Activated CD4-positive, alpha-beta T cell treated with anti-CD3 and anti-CD28 coated beads, Interleukin-2, amount 10 ng/mL, durations not matched to agents 24 days and 14 days (primary cell): ENCODE results near the gene BRSK2. TPM values are rescaled to one million over a fixed set of nuclear protein-coding genes. Genes with fewer than 3 reads are reported as not detected.

Source experiments
- DNase-seq: peaks from one replicate; pipeline ENCODE4 v3.0.0; 2022
- H3K27ac Mint-ChIP-seq: one replicate; pipeline ENCODE4 v1.8.0; 2022; ENCODE audit warnings: mild to moderate bottlenecking, mixed read lengths
- H3K27me3 Mint-ChIP-seq: one replicate; pipeline ENCODE4 v1.8.0; 2022; ENCODE audit warnings: mixed read lengths
- H3K36me3 Mint-ChIP-seq: one replicate; pipeline ENCODE4 v1.8.0; 2022; ENCODE audit warnings: low read depth, mild to moderate bottlenecking, mixed read lengths
- H3K4me1 Mint-ChIP-seq: one replicate; pipeline ENCODE4 v1.8.0; 2021; ENCODE audit warnings: mixed read lengths
- H3K4me3 Mint-ChIP-seq: one replicate; pipeline ENCODE4 v1.8.0; 2022; ENCODE audit warnings: mild to moderate bottlenecking, moderate library complexity, mixed read lengths
- H3K9me3 Mint-ChIP-seq: one replicate; pipeline ENCODE4 v1.8.0; 2021; ENCODE audit warnings: mixed read lengths
- intact Hi-C: fragments of 100-400 bp; cut with micrococcal nuclease; formaldehyde crosslinking; loops from one replicate; pipeline ENCODE4 v1.15.1; 2023
- total RNA-seq: library from RNA; stranded (reverse); gene quantifications from 2 replicates; pipeline ENCODE4 v1.2.3, GENCODE V29; 2022

The BRSK2 gene
- total RNA-seq, 1 donor from 2014 or later: 0.84 TPM

GRCh38 chr11:1473011-1473628 is 83.4 kb downstream of the BRSK2 start:
- Mint-ChIP-seq H3K4me1 (no peaks in the 10 kb centered on the region), H3K36me3 (peaks cover 13% of the 10 kb centered on the region), H3K9me3 (no peaks in the 10 kb centered on the region), H3K27me3 (no peaks in the 10 kb centered on the region), H3K4me3 (no peak overlapping the region), H3K27ac (no peak overlapping the region)
- no peak for DNase-seq
- intact Hi-C loops: no loop called here

GRCh38 chr11:1473786-1474185 is 84.1 kb downstream of the BRSK2 start:
- H3K4me1 Mint-ChIP-seq: no peaks in the 10 kb centered on the region
- no peak for DNase-seq
- H3K27me3 Mint-ChIP-seq: no peaks in the 10 kb centered on the region
- H3K36me3 Mint-ChIP-seq: peaks cover 15% of the 10 kb centered on the region
- H3K27ac Mint-ChIP-seq: no peak overlapping the region
- intact Hi-C loops: no loop called here
- no peaks in the 10 kb centered on the region for H3K9me3 Mint-ChIP-seq
- no peak overlapping the region for H3K4me3 Mint-ChIP-seq

GRCh38 chr11:1475841-1476240 is 86.1 kb downstream of the BRSK2 start:
- Mint-ChIP-seq H3K4me3 (no peak overlapping the region), H3K9me3 (no peaks in the 10 kb centered on the region), H3K27me3 (no peaks in the 10 kb centered on the region), H3K4me1 (no peaks in the 10 kb centered on the region), H3K36me3 (peaks cover 15% of the 10 kb centered on the region), H3K27ac (no peak overlapping the region)
- intact Hi-C loops: no loop called here
- DNase-seq: no peak

- Mint-ChIP-seq H3K36me3 (peaks cover 15% of the 10 kb centered on the region), H3K4me3 (no peak overlapping the region), H3K9me3 (no peaks in the 10 kb centered on the region), H3K4me1 (no peaks in the 10 kb centered on the region), H3K27ac (no peak overlapping the region), H3K27me3 (no peaks in the 10 kb centered on the region)
- no peak for DNase-seq
- intact Hi-C loops: no loop called here
These were observed 87.4 kb downstream of the BRSK2 start for GRCh38 chr11:1476940-1477736.

GRCh38 chr11:1478011-1478410 is 88.3 kb downstream of the BRSK2 start:
- no peak overlapping the region for H3K27ac Mint-ChIP-seq
- DNase-seq: no peak
- intact Hi-C loops: no loop called here
- H3K9me3 Mint-ChIP-seq: no peaks in the 10 kb centered on the region
- no peak overlapping the region for H3K4me3 Mint-ChIP-seq
- peaks cover 15% of the 10 kb centered on the region for H3K36me3 Mint-ChIP-seq
- H3K27me3 Mint-ChIP-seq: no peaks in the 10 kb centered on the region
- H3K4me1 Mint-ChIP-seq: no peaks in the 10 kb centered on the region

- Mint-ChIP-seq H3K27me3 (no peaks in the 10 kb centered on the region), H3K27ac (no peak overlapping the region), H3K36me3 (peaks cover 15% of the 10 kb centered on the region), H3K9me3 (no peaks in the 10 kb centered on the region), H3K4me1 (no peaks in the 10 kb centered on the region), H3K4me3 (no peak overlapping the region)
- no peak for DNase-seq
- intact Hi-C loops: no loop called here
These were observed 88.8 kb downstream of the BRSK2 start for GRCh38 chr11:1478544-1478943.

- no peak overlapping the region for H3K4me3 Mint-ChIP-seq
These were observed 89.4 kb downstream of the BRSK2 start for GRCh38 chr11:1479006-1479677.

GRCh38 chr11:1479678-1480118 is 90.0 kb downstream of the BRSK2 start:
- Mint-ChIP-seq H3K27me3 (no peaks in the 10 kb centered on the region), H3K36me3 (peaks cover 12% of the 10 kb centered on the region), H3K4me3 (no peak overlapping the region), H3K4me1 (no peaks in the 10 kb centered on the region), H3K27ac (no peak overlapping the region), H3K9me3 (no peaks in the 10 kb centered on the region)
- no peak for DNase-seq
- intact Hi-C loops: no loop called here

More at GRCh38 chr11:1479006-1479677, 89.4 kb downstream of the BRSK2 start:
- H3K36me3 Mint-ChIP-seq: peaks cover 13% of the 10 kb centered on the region
- intact Hi-C loops: no loop called here
- H3K27me3 Mint-ChIP-seq: no peaks in the 10 kb centered on the region
- no peaks in the 10 kb centered on the region for H3K9me3 Mint-ChIP-seq
- no peaks in the 10 kb centered on the region for H3K4me1 Mint-ChIP-seq
- DNase-seq: no peak
- H3K27ac Mint-ChIP-seq: no peak overlapping the region

- Mint-ChIP-seq H3K27me3 (no peaks in the 10 kb centered on the region), H3K9me3 (no peaks in the 10 kb centered on the region), H3K4me3 (no peak overlapping the region), H3K36me3 (peaks cover 12% of the 10 kb centered on the region), H3K27ac (no peak overlapping the region), H3K4me1 (no peaks in the 10 kb centered on the region)
- no peak for DNase-seq
- intact Hi-C loops: no loop called here
These were observed 90.4 kb downstream of the BRSK2 start for GRCh38 chr11:1480191-1480554.

GRCh38 chr11:1480555-1481482 is 91.1 kb downstream of the BRSK2 start:
- no peaks in the 10 kb centered on the region for H3K27me3 Mint-ChIP-seq
- no peak overlapping the region for H3K4me3 Mint-ChIP-seq
- no peak for DNase-seq
- no peaks in the 10 kb centered on the region for H3K4me1 Mint-ChIP-seq
- no peaks in the 10 kb centered on the region for H3K9me3 Mint-ChIP-seq
- intact Hi-C loops: no loop called here
- peaks cover 10% of the 10 kb centered on the region for H3K36me3 Mint-ChIP-seq
- no peak overlapping the region for H3K27ac Mint-ChIP-seq

- peaks cover 7% of the 10 kb centered on the region for H3K36me3 Mint-ChIP-seq
- no peaks in the 10 kb centered on the region for H3K4me1 Mint-ChIP-seq
- no peak overlapping the region for H3K4me3 Mint-ChIP-seq
- no peaks in the 10 kb centered on the region for H3K27me3 Mint-ChIP-seq
- no peak overlapping the region for H3K27ac Mint-ChIP-seq
- intact Hi-C loops: no loop called here
- no peaks in the 10 kb centered on the region for H3K9me3 Mint-ChIP-seq
- DNase-seq: no peak
These were observed 91.7 kb downstream of the BRSK2 start for GRCh38 chr11:1481483-1481825.

- intact Hi-C loops: no loop called here
- Mint-ChIP-seq H3K36me3 (peaks cover 6% of the 10 kb centered on the region), H3K4me3 (no peak overlapping the region), H3K9me3 (no peaks in the 10 kb centered on the region), H3K27me3 (no peaks in the 10 kb centered on the region), H3K27ac (no peak overlapping the region), H3K4me1 (no peaks in the 10 kb centered on the region)
- no peak for DNase-seq
These were observed 92.2 kb downstream of the BRSK2 start for GRCh38 chr11:1481861-1482441.
